Neural cell (in vitro differentiated cells): ENCODE results near the gene HDAC9. TPM values are rescaled to one million over a fixed set of nuclear protein-coding genes. Genes with fewer than 3 reads are reported as not detected.

Experiments used
- H2AFZ ChIP-seq: fragments of 200-600, 300-800 bp; sonication (generic), shearing (Covaris generic); 2 replicates; pipeline ENCODE4 v1.6.0; 2014; ENCODE audit warnings: low read depth, mild to moderate bottlenecking, antibody characterized with exemption, low read length, moderate library complexity
- H3F3A ChIP-seq: fragments of 200-600 bp; shearing (Covaris generic); 2 replicates; pipeline ENCODE4 v1.6.1; 2016; ENCODE audit warnings: mild to moderate bottlenecking, moderate library complexity, mixed read lengths, antibody characterized with exemption, low read length; ENCODE audit not compliant: insufficient read depth, poor library complexity, severe bottlenecking
- H3K27ac ChIP-seq: fragments of 200-600, 300-800 bp; sonication (generic), shearing (Covaris generic); 2 replicates; pipeline ENCODE4 v1.5.1; 2014; ENCODE audit warnings: mild to moderate bottlenecking, low read length, moderate library complexity
- H3K27me3 ChIP-seq: fragments of 300-800, 200-600 bp; sonication (generic), shearing (Covaris generic); 2 replicates; pipeline ENCODE4 v1.6.0; 2014; ENCODE audit warnings: mild to moderate bottlenecking, low read depth, low read length, moderate library complexity; ENCODE audit not compliant: insufficient read depth
- H3K36me3 ChIP-seq: fragments of 300-800, 200-600 bp; sonication (generic), shearing (Covaris generic); 2 replicates; pipeline ENCODE4 v1.5.1; 2014; ENCODE audit warnings: mild to moderate bottlenecking, antibody characterized with exemption, low read length, moderate library complexity; ENCODE audit not compliant: insufficient read depth
- H3K4me2 ChIP-seq: fragments of 300-800, 200-600 bp; sonication (generic), shearing (Covaris generic); 2 replicates; pipeline ENCODE4 v1.6.0; 2014; ENCODE audit warnings: mild to moderate bottlenecking, low read length
- H3K4me3 ChIP-seq: fragments of 300-800, 200-600 bp; sonication (generic), shearing (Covaris generic); 2 replicates; pipeline ENCODE4 v1.5.1; 2014; ENCODE audit warnings: mild to moderate bottlenecking, low read length, moderate library complexity
- H3K79me2 ChIP-seq: fragments of 200-600 bp; shearing (Covaris generic); replicated peaks from 2 replicates; pipeline ENCODE4 v1.6.0; 2014; ENCODE audit warnings: mild to moderate bottlenecking, low read length, moderate library complexity; ENCODE audit not compliant: insufficient read depth
- H3K9ac ChIP-seq: fragments of 300-800, 200-600 bp; sonication (generic), shearing (Covaris generic); 2 replicates; pipeline ENCODE4 v1.6.1; 2016; ENCODE audit warnings: mild to moderate bottlenecking, low read length, mixed read lengths
- H3K9me2 ChIP-seq: fragments of 200-600 bp; shearing (Covaris generic); 2 replicates; pipeline ENCODE4 v1.6.1; 2016; ENCODE audit warnings: mild to moderate bottlenecking, low read length, mixed read lengths; ENCODE audit not compliant: insufficient read depth
- H3K9me3 ChIP-seq: fragments of 200-600, 300-800 bp; sonication (generic), shearing (Covaris generic); 2 replicates; pipeline ENCODE4 v1.6.1; 2016; ENCODE audit warnings: mild to moderate bottlenecking, mixed run types, low read length, moderate library complexity, mixed read lengths
- H4K20me1 ChIP-seq: fragments of 200-600 bp; shearing (Covaris generic); 2 replicates; pipeline ENCODE4 v1.6.1; 2016; ENCODE audit warnings: mild to moderate bottlenecking, mixed run types; ENCODE audit not compliant: insufficient read depth
- CTCF ChIP-seq: fragments of 450-650 bp; IDR thresholded peaks from 2 replicates; pipeline ENCODE4 v1.5.1; 2014; ENCODE audit warnings: antibody characterized with exemption, mild to moderate bottlenecking, moderate library complexity; ENCODE audit not compliant: poor library complexity, severe bottlenecking
- EP300 ChIP-seq: fragments of 450-650 bp; conservative IDR thresholded peaks from 2 replicates; pipeline ENCODE4 v1.6.1; 2014; ENCODE audit warnings: antibody characterized with exemption, mild to moderate bottlenecking, moderate library complexity; ENCODE audit not compliant: poor library complexity, severe bottlenecking
- EZH2 ChIP-seq: fragments of 200-600, 300-800 bp; shearing (Covaris generic), sonication (generic); IDR thresholded peaks from 2 replicates; pipeline ENCODE4 v1.6.1; 2014; ENCODE audit warnings: antibody characterized with exemption, low read length, borderline replicate concordance, mild to moderate bottlenecking; ENCODE audit not compliant: insufficient read depth, poor library complexity, severe bottlenecking
- MXI1 ChIP-seq: fragments of 450-650 bp; conservative IDR thresholded peaks from 2 replicates; pipeline ENCODE4 v1.6.1; 2014; ENCODE audit warnings: antibody characterized with exemption, mild to moderate bottlenecking; ENCODE audit not compliant: poor library complexity, severe bottlenecking
- POLR2AphosphoS5 ChIP-seq: IDR thresholded peaks from 2 replicates; pipeline ENCODE4 v1.6.1; 2012
- RAD21 ChIP-seq: fragments of 450-650 bp; conservative IDR thresholded peaks from 2 replicates; pipeline ENCODE4 v1.6.1; 2014; ENCODE audit warnings: antibody characterized with exemption, mild to moderate bottlenecking, moderate library complexity
- REST ChIP-seq: IDR thresholded peaks from 2 replicates; pipeline ENCODE4 v1.6.1; 2012; ENCODE audit warnings: borderline replicate concordance
- SMC3 ChIP-seq: fragments of 450-650 bp; conservative IDR thresholded peaks from 2 replicates; pipeline ENCODE4 v1.6.1; 2014; ENCODE audit warnings: antibody characterized with exemption, mild to moderate bottlenecking, moderate library complexity; ENCODE audit not compliant: poor library complexity
- TAF1 ChIP-seq: IDR thresholded peaks from 2 replicates; pipeline ENCODE4 v1.6.1; 2012; ENCODE audit warnings: low read depth
- polyA minus RNA-seq: library from RNA; depleted of rRNA, polyadenylated mRNA; stranded (reverse); fragments of >200 nt; gene quantifications from 2 replicates; pipeline ENCODE4 v1.2.3, GENCODE V29; 2014
- polyA plus RNA-seq: library from polyadenylated mRNA; depleted of rRNA; stranded (reverse); fragments of >200 nt; gene quantifications from 2 replicates; pipeline ENCODE4 v1.2.3, GENCODE V29; 2014

Gene HDAC9
- polyA plus RNA-seq (15.9 and 16.6 TPM in 2 replicates), polyA minus RNA-seq (59.2 and 61.1 TPM in 2 replicates)

DNA sequence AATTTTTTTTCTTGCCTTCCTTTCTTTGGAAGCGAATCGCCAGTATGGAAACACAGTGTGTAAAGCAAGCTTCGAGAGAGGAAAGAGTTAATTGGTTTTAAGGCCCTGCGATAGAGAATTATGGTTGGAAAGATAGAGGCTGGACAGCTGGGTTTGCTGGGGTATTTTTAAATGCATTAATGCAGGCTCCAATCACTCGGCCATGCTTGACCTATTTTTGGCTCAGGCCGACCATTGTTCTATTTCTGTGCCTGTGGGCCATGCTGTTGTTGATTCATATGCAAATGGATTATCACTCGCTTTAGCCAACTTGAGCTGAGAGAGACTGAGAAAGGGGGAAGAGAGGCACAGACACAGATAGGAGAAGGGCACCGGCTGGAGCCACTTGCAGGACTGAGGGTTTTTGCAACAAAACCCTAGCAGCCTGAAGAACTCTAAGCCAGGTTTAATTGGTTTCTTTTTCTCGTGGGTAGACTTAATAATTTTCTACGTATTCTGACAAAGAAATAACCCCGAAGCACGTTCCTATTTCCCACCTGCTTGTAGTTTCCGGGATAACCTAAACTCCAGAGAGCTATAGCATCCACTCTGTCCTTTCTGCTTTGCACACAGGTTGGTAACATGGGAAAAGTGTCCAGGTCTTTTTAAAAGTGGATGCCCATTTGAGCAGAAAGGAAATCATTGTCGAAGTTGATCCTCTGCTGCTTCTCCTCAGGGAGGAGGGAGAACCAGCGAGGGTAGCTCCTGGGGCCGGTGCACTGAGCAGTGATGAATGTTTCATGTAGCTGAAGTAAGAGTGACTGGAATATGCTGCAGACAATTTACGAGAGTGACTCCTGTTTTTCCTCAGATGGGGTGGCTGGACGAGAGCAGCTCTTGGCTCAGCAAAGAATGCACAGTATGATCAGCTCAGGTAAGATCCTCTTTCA lies at the start of gene HDAC9:
TSS of gene HDAC9 (plus strand) at position 338 of the 929 bp plus-strand sequence. CDS start at position 892, 554 bp downstream.
- Histone ChIP-seq H3K4me2 (peak within 1 kb of the TSS; percentile 56), H2AFZ (peak within 1 kb of the TSS; percentile 1), H3K36me3 (no peaks in the 10 kb centered on the region), H3K27me3 (no peaks in the 10 kb centered on the region), H3K9me2 (no peaks in the 10 kb centered on the region), H3K9ac (peak within 1 kb of the TSS; percentile 53), H4K20me1 (no peaks in the 10 kb centered on the region), H3K9me3 (no peaks in the 10 kb centered on the region), H3K27ac (peak within 1 kb of the TSS; percentile 57), H3F3A (peaks cover 10% of the 10 kb centered on the region), H3K79me2 (peaks cover 26% of the 10 kb centered on the region), H3K4me3 (peak within 1 kb of the TSS; percentile 66)
- TF ChIP-seq CTCF: no peak
- peak; percentile 14 for TF ChIP-seq MXI1
- TF ChIP-seq RAD21: peak; percentile 14
- TF ChIP-seq EZH2: no peak

- Histone ChIP-seq H3K27me3 (no peaks in the 10 kb centered on the region), H3F3A (no peaks in the 10 kb centered on the region), H3K9me3 (no peaks in the 10 kb centered on the region), H4K20me1 (no peaks in the 10 kb centered on the region), H3K4me2 (no peak overlapping the region), H3K36me3 (no peaks in the 10 kb centered on the region), H3K4me3 (no peak overlapping the region), H2AFZ (no peak overlapping the region), H3K79me2 (no peaks in the 10 kb centered on the region), H3K9ac (no peak overlapping the region), H3K9me2 (no peaks in the 10 kb centered on the region), H3K27ac (no peak overlapping the region)
- TF ChIP-seq RAD21 (no peak), EZH2 (no peak), REST (no peak), SMC3 (no peak), MXI1 (no peak), TAF1 (no peak), POLR2AphosphoS5 (no peak), CTCF (no peak), EP300 (no peak)
These were observed 49.5 kb upstream of the HDAC9 start for GRCh38 chr7:18445916-18446520.
